Renal cortex interstitium (tissue), 11 donors: ENCODE measurements around the gene NFU1. TPM values are rescaled to one million over a fixed set of nuclear protein-coding genes. Genes with fewer than 3 reads are reported as not detected.

ENCODE experiments used
- DNase-seq, 11 donors: peaks; one replicate each; pipeline ENCODE4 v3.0.0-alpha.2; 2013; ENCODE audit warnings: low read depth in 9 of 11, low spot score in 4 of 11; ENCODE audit errors: extremely low read depth in 1 of 11
- polyA plus RNA-seq, 3 donors: library from polyadenylated mRNA; unstranded; fragments of 120-200 nt; gene quantifications; one replicate each; pipeline ENCODE4 v1.2.1, GENCODE V29; 2013; ENCODE audit not compliant: insufficient read length in 3 of 3

NFU1 gene
- polyA plus RNA-seq, 3 donors, result 59.6 to 71.4 (median 60.2) TPM

GRCh38 chr2:69405306-69405705 lies 31.9 kb downstream of the NFU1 start:
- DNase-seq, result no peak

- no peak for DNase-seq
These were observed 37.1 kb downstream of the NFU1 start for GRCh38 chr2:69400121-69400520.

- DNase-seq, result no peak
These were observed 40.0 kb downstream of the NFU1 start for GRCh38 chr2:69397234-69397633.

- DNase-seq, result no peak
These were observed 41.4 kb downstream of the NFU1 start for GRCh38 chr2:69395866-69396265.

GRCh38 chr2:69393963-69394362 lies 43.3 kb downstream of the NFU1 start:
- DNase-seq, result no peak

- no peak for DNase-seq
These were observed 46.8 kb downstream of the NFU1 start for GRCh38 chr2:69390471-69390870.

GRCh38 chr2:69390001-69390400 lies 47.2 kb downstream of the NFU1 start:
- no peak for DNase-seq

GRCh38 chr2:69389271-69389670 lies 48.0 kb downstream of the NFU1 start:
- DNase-seq, result no peak

- DNase-seq, result peak in 4 of 11 donors; percentile 14 to 22 (median 17)
These were observed 49.3 kb downstream of the NFU1 start for GRCh38 chr2:69387770-69388481.

GRCh38 chr2:69386789-69387734 lies 50.2 kb downstream of the NFU1 start, which contains the start of gene GFPT1:
GFPT1 (minus strand) TSS chr2:69387227; CDS start chr2:69387071, 156 bp downstream.
- DNase-seq, result peak; percentile 81 to 94 (median 91)

GRCh38 chr2:69386360-69386759 lies 50.9 kb downstream of the NFU1 start:
- DNase-seq, result no peak

GRCh38 chr2:69385443-69386151 lies 51.6 kb downstream of the NFU1 start:
- DNase-seq, result no peak

- DNase-seq, result no peak
These were observed 52.6 kb downstream of the NFU1 start for GRCh38 chr2:69384618-69385081.

- DNase-seq, result no peak
These were observed 53.9 kb downstream of the NFU1 start for GRCh38 chr2:69383176-69383812.

- DNase-seq, result peak in 3 of 11 donors; percentile 7 to 18 (median 15)
These were observed 54.7 kb downstream of the NFU1 start for GRCh38 chr2:69382547-69382946.

GRCh38 chr2:69381337-69381737 lies 55.9 kb downstream of the NFU1 start:
- no peak for DNase-seq

GRCh38 chr2:69380072-69380917 lies 56.9 kb downstream of the NFU1 start:
- DNase-seq, result no peak

GRCh38 chr2:69376403-69376802 lies 60.8 kb downstream of the NFU1 start:
- DNase-seq, result no peak
